Heart left ventricle (tissue), 16 donors: Measurements from ENCODE around the gene UPP2. TPM values are rescaled to one million over a fixed set of nuclear protein-coding genes. Genes with fewer than 3 reads are reported as not detected.

Source experiments
- ATAC-seq, 4 donors: fragments of 200-7000 bp; cut with Tn5 transposase; one replicate each; pipeline ENCODE4 v1.9.1; 2020 to 2022; ENCODE audit warnings: moderate library complexity in 4 of 4, mild to moderate bottlenecking in 3 of 4, moderate number of reproducible peaks in 1 of 4
- DNase-seq, 5 donors: peaks; one replicate each; pipeline ENCODE4 v3.0.0-alpha.2; 2020
- H3K27ac ChIP-seq, 12 donors: fragments of 200-600 bp; sonication (generic) in 4 of 12; one replicate each; pipeline versions ENCODE4 v1.5.0 to v1.8.0; 2016 to 2022; ENCODE audit warnings: mild to moderate bottlenecking in 2 of 12
- H3K27me3 ChIP-seq, 9 donors: fragments of 200-600 bp; sonication (generic) in 2 of 9; one replicate each; pipeline versions ENCODE4 v1.5.1 to v1.8.0; 2016 to 2022; ENCODE audit warnings: mild to moderate bottlenecking in 3 of 9
- H3K36me3 ChIP-seq, 9 donors: fragments of 200-600 bp; sonication (generic) in 2 of 9; one replicate each; pipeline versions ENCODE4 v1.5.0 to v1.8.0; 2018 to 2022; ENCODE audit warnings: mild to moderate bottlenecking in 2 of 9
- H3K4me1 ChIP-seq, 12 donors: fragments of 200-600 bp; sonication (generic) in 4 of 12; one replicate each; pipeline versions ENCODE4 v1.5.0 to v1.8.0; 2016 to 2022; ENCODE audit warnings: mild to moderate bottlenecking in 3 of 12
- H3K4me3 ChIP-seq, 12 donors: fragments of 200-600 bp; sonication (generic) in 4 of 12; one replicate each; pipeline versions ENCODE4 v1.5.0 to v1.8.0; 2017 to 2022; ENCODE audit warnings: mild to moderate bottlenecking in 9 of 12, moderate library complexity in 4 of 12
- H3K9me3 ChIP-seq, 12 donors: fragments of 200-600 bp; sonication (generic) in 4 of 12; one replicate each; pipeline versions ENCODE4 v1.5.0 to v1.8.0; 2016 to 2022; ENCODE audit warnings: mild to moderate bottlenecking in 1 of 12
- POLR2A ChIP-seq, 2 donors: fragments of 450-650 bp; IDR thresholded peaks; one replicate each; pipeline ENCODE4 v1.6.1; 2017; ENCODE audit warnings: antibody characterized with exemption in 2 of 2, mild to moderate bottlenecking in 2 of 2, moderate library complexity in 2 of 2
- WGBS, 4 donors: extraction: QIAGEN DNeasy Blood & Tissue Kit in 2 of 4; methylation state at CpG; one replicate each; pipeline versions ENCODE4 v1.1.5 to v1.1.7; 2013 to 2018; 5-methylcytosine and 5-hydroxymethylcytosine counted together
- intact Hi-C, 10 donors: fragments of 100-400 bp; cut with DNase I; formaldehyde crosslinking; loops; one replicate each; pipeline versions ENCODE4 v1.11.1 to v1.14.2; 2022
- polyA plus RNA-seq, 2 donors: library from polyadenylated mRNA; stranded (reverse); fragments of 200-250 nt; gene quantifications; one replicate each; pipeline ENCODE4 v1.2.3, GENCODE V29; 2013
- total RNA-seq, 9 donors: library from RNA; depleted of rRNA in 2 of 9; stranded (reverse); fragments of >200 nt in 2 of 9; fragmentation: NEBNext Ultra II Directional in 3 of 9; extraction: Animal tissue kit (Norgen Biotek cat#: 25700) in 3 of 9; gene quantifications; one replicate each; pipeline versions ENCODE4 v1.1.0 to v1.2.4, GENCODE V29; 2016 to 2023
- TF ChIP-seq, protein P1 (sequence below), 12 donors: fragments of 200-600 bp; sonication (generic) in 4 of 12; IDR thresholded peaks; one replicate each; pipeline versions ENCODE4 v1.5.0 to v1.8.0; 2018 to 2022; ENCODE audit warnings: antibody characterized with exemption in 12 of 12, mild to moderate bottlenecking in 5 of 12
- donor health status: ischemic (EF 13 %, LVEDD 7.1; RV severe dilation, severe dysfunction).
- donor health status: healthy with polysubstance abuse.
- donor health status: DM: no; HTN: yes; CAD: no.
- donor health status: DM: no; HTN: no; CAD: no.
- donor health status: ischemic (EF 25% LVEDD 6.9; RV normal size, moderate dysfunction).
- donor health status: ischemic (EF 25% LVEDD 5.7; RV mildly dilated, moderate dysfunction).
- donor health status: healthy.
- donor health status: DM: yes; HTN: yes; CAD: no.
- donor health status: ischemic (EF 35%, LVEDD 5.7; RV mildly dilated, moderate dysfunction).
- donor health status: nonischemic (EF 11% LVEDD 7.7; RV severe dilation, severe dysfunction).
- donor health status: DM: yes; HTN: yes; CAD: no.
- donor health status: PGD.
- donor health status: ischemic (EF 29% LVEDD 5.4; RV normal size, mild dysfunction).
- donor health status: nonischemic (EF 23%, LVEDD 6.1; RV moderate dilation, normal function).

UPP2 gene
- total and polyA plus RNA-seq, 11 donors: not detected

DNA sequence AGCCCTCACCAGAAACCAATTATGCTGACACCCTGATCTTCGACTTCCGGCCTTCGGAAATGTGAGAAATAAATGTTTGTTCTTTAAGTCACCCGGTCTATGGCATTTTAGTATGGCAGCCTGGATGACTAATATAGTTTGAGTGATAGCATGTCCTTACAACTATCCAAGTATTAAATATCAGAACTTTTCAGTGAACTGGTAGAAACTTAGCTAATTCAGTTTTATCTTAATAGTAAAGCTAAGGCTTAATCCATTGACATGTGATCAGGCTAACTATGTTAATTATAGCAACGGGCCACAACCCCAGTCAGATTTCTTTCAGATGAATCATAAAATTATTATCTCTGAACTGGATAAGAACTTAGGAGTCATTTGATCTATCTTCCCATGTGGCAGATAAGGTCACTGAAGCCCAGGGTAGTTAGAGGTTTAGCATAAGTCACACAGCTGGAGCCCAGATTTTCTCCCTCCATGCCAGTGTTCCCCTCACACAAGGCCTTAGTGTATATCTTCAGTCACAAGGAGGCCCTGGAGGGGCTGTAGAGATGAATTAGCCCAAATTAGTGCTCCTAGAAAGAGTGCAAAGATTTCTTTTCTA lies 40.7 kb upstream of the UPP2 start:
- WGBS, 4 donors: 77 to 80% (median 79%) methylated on average over 5 of the region's 5 CpGs
- Histone ChIP-seq H3K9me3 (peaks cover 0 to 7% (median 0%) of the 10 kb centered on the region in 12 donors), H3K4me1 (no peaks in the 10 kb centered on the region), H3K27ac (no peak overlapping the region), H3K36me3 (no peaks in the 10 kb centered on the region), H3K27me3 (no peaks in the 10 kb centered on the region), H3K4me3 (no peak overlapping the region)
- ATAC-seq: no peak
- DNase-seq: no peak
- TF ChIP-seq POLR2A (IDR thresholded peaks at IDR 0.05): no peak
- TF ChIP-seq, protein P1, sequence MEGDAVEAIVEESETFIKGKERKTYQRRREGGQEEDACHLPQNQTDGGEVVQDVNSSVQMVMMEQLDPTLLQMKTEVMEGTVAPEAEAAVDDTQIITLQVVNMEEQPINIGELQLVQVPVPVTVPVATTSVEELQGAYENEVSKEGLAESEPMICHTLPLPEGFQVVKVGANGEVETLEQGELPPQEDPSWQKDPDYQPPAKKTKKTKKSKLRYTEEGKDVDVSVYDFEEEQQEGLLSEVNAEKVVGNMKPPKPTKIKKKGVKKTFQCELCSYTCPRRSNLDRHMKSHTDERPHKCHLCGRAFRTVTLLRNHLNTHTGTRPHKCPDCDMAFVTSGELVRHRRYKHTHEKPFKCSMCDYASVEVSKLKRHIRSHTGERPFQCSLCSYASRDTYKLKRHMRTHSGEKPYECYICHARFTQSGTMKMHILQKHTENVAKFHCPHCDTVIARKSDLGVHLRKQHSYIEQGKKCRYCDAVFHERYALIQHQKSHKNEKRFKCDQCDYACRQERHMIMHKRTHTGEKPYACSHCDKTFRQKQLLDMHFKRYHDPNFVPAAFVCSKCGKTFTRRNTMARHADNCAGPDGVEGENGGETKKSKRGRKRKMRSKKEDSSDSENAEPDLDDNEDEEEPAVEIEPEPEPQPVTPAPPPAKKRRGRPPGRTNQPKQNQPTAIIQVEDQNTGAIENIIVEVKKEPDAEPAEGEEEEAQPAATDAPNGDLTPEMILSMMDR (IDR thresholded peaks at IDR 0.05): no peak
- intact Hi-C loops: no loop called here

DNA sequence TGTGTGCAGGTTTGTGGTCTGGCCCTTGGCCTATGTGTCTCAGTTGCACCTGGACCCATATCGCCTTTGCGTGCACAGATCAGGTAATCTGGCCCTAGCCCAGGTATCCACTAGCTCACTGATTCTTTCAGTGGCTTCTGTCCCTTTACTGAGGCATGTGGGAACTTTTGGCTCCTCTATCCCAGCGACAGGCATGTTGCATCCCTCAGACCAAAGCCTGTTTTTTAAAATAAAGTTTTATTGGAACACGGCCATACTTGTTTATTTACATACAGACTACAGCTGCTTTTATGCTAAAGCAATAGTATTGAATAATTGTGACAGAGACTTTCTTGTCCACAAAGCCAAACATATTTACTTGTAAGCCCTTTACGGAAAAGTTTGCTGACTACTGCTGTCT lies 39.9 kb upstream of the UPP2 start:
- ATAC-seq: no peak
- Histone ChIP-seq H3K4me1 (no peaks in the 10 kb centered on the region), H3K36me3 (no peaks in the 10 kb centered on the region), H3K27me3 (no peaks in the 10 kb centered on the region), H3K27ac (no peak overlapping the region), H3K9me3 (peaks cover 0 to 7% (median 0%) of the 10 kb centered on the region in 12 donors), H3K4me3 (no peak overlapping the region)
- WGBS, 4 donors: 94 to 97% (median 96%) methylated on average over 5 of the region's 5 CpGs
- intact Hi-C loops: no loop called here
- DNase-seq: no peak
- no peak for TF ChIP-seq POLR2A (IDR thresholded peaks at IDR 0.05)
- TF ChIP-seq, protein P1 (IDR thresholded peaks at IDR 0.05): no peak

- no peak for TF ChIP-seq POLR2A (IDR thresholded peaks at IDR 0.05)
- TF ChIP-seq, protein P1 (IDR thresholded peaks at IDR 0.05): no peak
- Histone ChIP-seq H3K36me3 (no peaks in the 10 kb centered on the region), H3K9me3 (peaks cover 0 to 7% (median 0%) of the 10 kb centered on the region in 12 donors), H3K4me3 (no peak overlapping the region), H3K27me3 (no peaks in the 10 kb centered on the region), H3K4me1 (no peaks in the 10 kb centered on the region), H3K27ac (no peak overlapping the region)
- DNase-seq: no peak
- intact Hi-C loops: no loop called here
- no peak for ATAC-seq
- 91 to 97% (median 93%) methylated on average over 3 of the region's 3 CpGs for WGBS, 4 donors
Measured at GRCh38 chr2:158066046-158066713, 35.5 kb upstream of the UPP2 start.

- Histone ChIP-seq H3K27ac (no peak overlapping the region), H3K4me3 (no peak overlapping the region), H3K4me1 (no peaks in the 10 kb centered on the region), H3K36me3 (no peaks in the 10 kb centered on the region), H3K27me3 (no peaks in the 10 kb centered on the region), H3K9me3 (peaks cover 0 to 8% (median 0%) of the 10 kb centered on the region in 12 donors)
- intact Hi-C loops: no loop called here
- 86 to 90% (median 89%) methylated on average over 5 of the region's 5 CpGs for WGBS, 4 donors
- TF ChIP-seq POLR2A (IDR thresholded peaks at IDR 0.05): no peak
- TF ChIP-seq, protein P1 (IDR thresholded peaks at IDR 0.05): no peak
- DNase-seq (no peak), ATAC-seq (no peak)
Measured at GRCh38 chr2:158071018-158071417, 30.7 kb upstream of the UPP2 start.
